ENCODE data around the gene KLK4. TPM values are rescaled to one million over a fixed set of nuclear protein-coding genes. Genes with fewer than 3 reads are reported as not detected.

The KLK4 gene
- total and polyA plus RNA-seq, 4 donors: not detected

DNA sequence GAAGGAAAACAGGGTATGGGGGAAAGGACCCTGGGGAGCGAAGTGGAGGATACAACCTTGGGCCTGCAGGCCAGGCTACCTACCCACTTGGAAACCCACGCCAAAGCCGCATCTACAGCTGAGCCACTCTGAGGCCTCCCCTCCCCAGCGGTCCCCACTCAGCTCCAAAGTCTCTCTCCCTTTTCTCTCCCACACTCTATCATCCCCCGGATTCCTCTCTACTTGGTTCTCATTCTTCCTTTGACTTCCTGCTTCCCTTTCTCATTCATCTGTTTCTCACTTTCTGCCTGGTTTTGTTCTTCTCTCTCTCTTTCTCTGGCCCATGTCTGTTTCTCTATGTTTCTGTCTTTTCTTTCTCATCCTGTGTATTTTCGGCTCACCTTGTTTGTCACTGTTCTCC, 53.8 kb downstream of the KLK4 start:
- no peak overlapping the region for H3K9ac ChIP-seq (ENCODE audit: low read depth in 1 of 2, low read length in 2 of 2)
- no peak overlapping the region for H3K4me3 ChIP-seq (ENCODE audit: low read depth in 1 of 3, low read length in 3 of 3)
- WGBS: 59% methylated on average over 6 of the region's 6 CpGs
- no peaks in the 10 kb centered on the region for H3K4me1 ChIP-seq (ENCODE audit: control insufficient read depth in 4 of 4, insufficient read depth in 4 of 4, low read length in 3 of 4)
- H3K27me3 ChIP-seq (ENCODE audit: control insufficient read depth in 4 of 4, insufficient read depth in 4 of 4, low read length in 3 of 4): peaks cover 0 to 5% (median 1%) of the 10 kb centered on the region in 4 donors
- no peaks in the 10 kb centered on the region for H3K36me3 ChIP-seq (ENCODE audit: control insufficient read depth in 4 of 4, insufficient read depth in 3 of 4, low read depth in 1 of 4, low read length in 3 of 4)
- TF ChIP-seq ATF3 (IDR thresholded peaks at IDR 0.05) (no peak), HNF4G (IDR thresholded peaks at IDR 0.05) (no peak)
- no peak overlapping the region for H3K27ac ChIP-seq (ENCODE audit: low read depth in 1 of 2, low read length in 2 of 2)
- H3K9me3 ChIP-seq (ENCODE audit: control insufficient read depth in 4 of 4, low read length in 3 of 4): peaks cover 0 to 3% (median 0%) of the 10 kb centered on the region in 4 donors
- DNase-seq (ENCODE audit: low spot score): no peak

Other genes starting within 250 kb of the KLK4 start
- gene SHANK1, start 191.6 kb downstream of the KLK4 start, total RNA-seq: under 1 TPM; 0.17 to 0.28 TPM
- under 1 TPM in 1 of 2 donors, not detected in 1; 0.06 TPM for gene SHANK1, start 191.6 kb downstream of the KLK4 start, polyA plus RNA-seq
- gene CLEC11A, start 188.0 kb downstream of the KLK4 start, total RNA-seq: 10 to 100 TPM in 1 of 2 donors, 1 to 10 TPM in 1; 2.6 to 11.0 TPM
- gene CLEC11A, start 188.0 kb downstream of the KLK4 start, polyA plus RNA-seq: 1 to 10 TPM; 2.4 to 8.5 TPM
- not detected for gene GPR32, start 140.9 kb downstream of the KLK4 start, total RNA-seq
- not detected for gene GPR32, start 140.9 kb downstream of the KLK4 start, polyA plus RNA-seq
- gene ACP4, start 121.0 kb downstream of the KLK4 start, total RNA-seq: not detected
- under 1 TPM; 0.06 to 0.19 TPM for gene ACP4, start 121.0 kb downstream of the KLK4 start, polyA plus RNA-seq
- gene KLK1, start 87.6 kb downstream of the KLK4 start, total RNA-seq: not detected
- not detected for gene KLK1, start 87.6 kb downstream of the KLK4 start, polyA plus RNA-seq
- not detected for gene KLK15, start 77.8 kb downstream of the KLK4 start, total RNA-seq
- not detected for gene KLK15, start 77.8 kb downstream of the KLK4 start, polyA plus RNA-seq
- gene KLK3, start 56.5 kb downstream of the KLK4 start, total RNA-seq: not detected
- gene KLK3, start 56.5 kb downstream of the KLK4 start, polyA plus RNA-seq: not detected
- not detected for gene KLK2, start 38.0 kb downstream of the KLK4 start, total RNA-seq
- not detected for gene KLK2, start 38.0 kb downstream of the KLK4 start, polyA plus RNA-seq
- gene KLK5, start 41.6 kb upstream of the KLK4 start, total RNA-seq: not detected
- not detected for gene KLK5, start 41.6 kb upstream of the KLK4 start, polyA plus RNA-seq
- gene KLK6, start 58.2 kb upstream of the KLK4 start, total RNA-seq: not detected
- gene KLK6, start 58.2 kb upstream of the KLK4 start, polyA plus RNA-seq: not detected
- not detected for gene KLK7, start 72.5 kb upstream of the KLK4 start, total RNA-seq
- gene KLK7, start 72.5 kb upstream of the KLK4 start, polyA plus RNA-seq: not detected
- not detected for gene KLK8, start 90.2 kb upstream of the KLK4 start, total RNA-seq
- not detected for gene KLK8, start 90.2 kb upstream of the KLK4 start, polyA plus RNA-seq
- not detected for gene KLK10, start 108.3 kb upstream of the KLK4 start, total RNA-seq
- gene KLK10, start 108.3 kb upstream of the KLK4 start, polyA plus RNA-seq: under 1 TPM in 1 of 2 donors, not detected in 1; 0.06 TPM
- under 1 TPM in 1 of 2 donors, not detected in 1; 0.25 TPM for gene KLK11, start 115.2 kb upstream of the KLK4 start, total RNA-seq
- under 1 TPM in 1 of 2 donors, not detected in 1; 0.07 TPM for gene KLK11, start 115.2 kb upstream of the KLK4 start, polyA plus RNA-seq
- gene KLK12, start 123.6 kb upstream of the KLK4 start, total RNA-seq: not detected
- gene KLK12, start 123.6 kb upstream of the KLK4 start, polyA plus RNA-seq: not detected
- gene KLK13, start 153.7 kb upstream of the KLK4 start, total RNA-seq: not detected
- not detected for gene KLK13, start 153.7 kb upstream of the KLK4 start, polyA plus RNA-seq
- gene KLK14, start 171.5 kb upstream of the KLK4 start, total RNA-seq: not detected
- gene KLK14, start 171.5 kb upstream of the KLK4 start, polyA plus RNA-seq: under 1 TPM in 1 of 2 donors, not detected in 1; 0.06 TPM
- gene CTU1, start 197.0 kb upstream of the KLK4 start, total RNA-seq: 1 to 10 TPM; 3.4 to 3.7 TPM
- 1 to 10 TPM in 1 of 2 donors, under 1 TPM in 1; 0.19 to 1.6 TPM for gene CTU1, start 197.0 kb upstream of the KLK4 start, polyA plus RNA-seq
- 1 to 10 TPM; 4.8 to 5.4 TPM for gene SIGLEC9, start 213.5 kb upstream of the KLK4 start, total RNA-seq
- gene SIGLEC9, start 213.5 kb upstream of the KLK4 start, polyA plus RNA-seq: 1 to 10 TPM; 3.0 to 4.1 TPM
- gene SIGLEC7, start 230.9 kb upstream of the KLK4 start, total RNA-seq: 1 to 10 TPM; 3.2 to 4.7 TPM
- gene SIGLEC7, start 230.9 kb upstream of the KLK4 start, polyA plus RNA-seq: 1 to 10 TPM; 2.7 to 4.8 TPM